Neutrophil (primary cell): ENCODE results near the gene CABP4.

Experiments
- H3K27ac ChIP-seq: fragments of 200-600 bp; sonication (generic); 2 replicates; pipeline ENCODE4 v1.5.1; 2016; ENCODE audit warnings: mild to moderate bottlenecking, moderate library complexity
- H3K27me3 ChIP-seq: fragments of 200-600 bp; sonication (generic); 2 replicates; pipeline ENCODE4 v1.6.0; 2016; ENCODE audit warnings: mild to moderate bottlenecking
- H3K36me3 ChIP-seq: fragments of 200-600 bp; sonication (generic); 2 replicates; pipeline ENCODE4 v1.5.1; 2017
- H3K4me1 ChIP-seq, 2 experiments: fragments of 200-600 bp in 1 of 2; sonication (generic) in 1 of 2; 1 replicate in 1 of 2; 2 replicates in 1 of 2; pipeline versions ENCODE4 v1.5.1 to v1.6.1; 2013 to 2016; ENCODE audit warnings: low read depth in 1 of 2, low read length in 1 of 2, mild to moderate bottlenecking in 1 of 2, moderate library complexity in 1 of 2; ENCODE audit not compliant: control insufficient read depth in 1 of 2, insufficient read depth in 1 of 2
- H3K4me3 ChIP-seq, 2 experiments: fragments of 200-600 bp in 1 of 2; sonication (generic) in 1 of 2; 1 replicate in 1 of 2; 2 replicates in 1 of 2; pipeline ENCODE4 v1.5.1; 2013 to 2016; ENCODE audit warnings: low read depth in 1 of 2, low read length in 1 of 2, mild to moderate bottlenecking in 1 of 2, moderate library complexity in 1 of 2
- H3K9me3 ChIP-seq: fragments of 200-600 bp; sonication (generic); 2 replicates; pipeline ENCODE4 v1.5.1; 2016
- CTCF ChIP-seq: fragments of 200-600 bp; sonication (generic); IDR thresholded peaks from 2 replicates; pipeline ENCODE4 v1.5.1; 2016; ENCODE audit warnings: antibody characterized with exemption

CABP4 gene

GRCh38 chr11:67417425-67417824 is 37.7 kb upstream of the CABP4 start:
- H3K4me3 ChIP-seq: no peak overlapping the region
- H3K27me3 ChIP-seq: peaks cover 78% of the 10 kb centered on the region

DNA sequence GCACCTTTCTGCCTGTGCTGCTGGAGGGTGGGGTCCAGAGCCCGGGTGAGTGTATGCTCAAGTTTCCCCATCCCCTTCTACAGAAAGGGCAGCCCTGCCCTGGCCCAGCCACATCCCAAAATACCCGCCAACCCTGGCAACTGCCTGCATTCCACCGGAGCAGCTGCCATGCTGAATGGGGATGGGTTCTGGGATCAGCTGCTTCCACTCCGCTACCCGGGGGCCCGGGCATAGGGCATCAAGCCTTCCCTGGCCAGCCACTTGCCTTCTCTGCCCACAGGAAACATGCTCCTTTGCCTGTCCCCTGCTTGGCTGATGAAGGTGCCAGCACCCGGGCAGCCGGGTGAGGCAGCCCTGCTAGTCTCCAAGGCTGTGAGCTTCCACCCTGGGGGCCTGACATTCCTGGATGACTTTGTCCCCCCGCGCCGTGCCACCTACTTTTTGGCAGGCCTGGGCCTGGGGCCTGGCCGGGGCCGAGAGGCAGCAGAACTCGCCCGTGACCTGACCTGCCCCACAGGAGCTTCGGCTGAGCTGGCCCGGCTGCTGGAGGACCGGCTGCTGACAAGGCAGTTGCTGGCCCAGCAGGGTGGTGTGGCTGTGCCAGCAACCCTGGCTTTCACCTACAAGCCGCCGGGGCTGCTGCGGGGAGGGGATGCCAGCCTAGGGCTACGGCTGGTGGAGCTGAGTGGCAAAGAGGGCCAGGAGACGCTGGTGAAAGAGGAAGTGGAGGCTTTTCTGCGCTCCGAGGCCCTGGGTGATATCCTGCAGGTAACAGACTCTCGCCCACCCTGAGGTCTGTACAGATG is 36.5 kb upstream of the CABP4 start:
- Histone ChIP-seq H3K4me1 (peaks cover 24 to 49% of the 10 kb centered on the region in 2 experiments), H3K9me3 (no peaks in the 10 kb centered on the region), H3K27ac (no peak overlapping the region), H3K27me3 (peaks cover 65% of the 10 kb centered on the region), H3K36me3 (no peaks in the 10 kb centered on the region), H3K4me3 (peak overlapping the region in 1 of 2 experiments; percentile 30)
- no peak for TF ChIP-seq CTCF

More at GRCh38 chr11:67417425-67417824, 37.7 kb upstream of the CABP4 start:
- TF ChIP-seq CTCF: no peak
- Histone ChIP-seq H3K36me3 (no peaks in the 10 kb centered on the region), H3K4me1 (peaks cover 24 to 49% of the 10 kb centered on the region in 2 experiments), H3K27ac (no peak overlapping the region), H3K9me3 (no peaks in the 10 kb centered on the region)

GRCh38 chr11:67419325-67420049 is 35.7 kb upstream of the CABP4 start:
- Histone ChIP-seq H3K27ac (no peak overlapping the region), H3K4me1 (peaks cover 24 to 49% of the 10 kb centered on the region in 2 experiments), H3K9me3 (no peaks in the 10 kb centered on the region), H3K36me3 (no peaks in the 10 kb centered on the region), H3K27me3 (peaks cover 57% of the 10 kb centered on the region), H3K4me3 (peak overlapping the region in 1 of 2 experiments; percentile 64)
- no peak for TF ChIP-seq CTCF

GRCh38 chr11:67420147-67420645 is 35.0 kb upstream of the CABP4 start:
- H3K9me3 ChIP-seq: no peaks in the 10 kb centered on the region
- peaks cover 24 to 44% of the 10 kb centered on the region in 2 experiments for H3K4me1 ChIP-seq
- H3K27me3 ChIP-seq: peaks cover 50% of the 10 kb centered on the region
- H3K27ac ChIP-seq: peak overlapping the region; percentile 82
- H3K36me3 ChIP-seq: no peaks in the 10 kb centered on the region
- no peak for TF ChIP-seq CTCF
- H3K4me3 ChIP-seq: peak overlapping the region; percentile 64 to 83

GRCh38 chr11:67420646-67421429 is 34.3 kb upstream of the CABP4 start:
- Histone ChIP-seq H3K4me3 (peak overlapping the region; percentile 64 to 83), H3K4me1 (peaks cover 24 to 38% of the 10 kb centered on the region in 2 experiments), H3K9me3 (no peaks in the 10 kb centered on the region), H3K27me3 (peaks cover 43% of the 10 kb centered on the region), H3K36me3 (no peaks in the 10 kb centered on the region), H3K27ac (peak overlapping the region; percentile 82)
- TF ChIP-seq CTCF: peak; percentile 67
